NCI-H774 (cell line): ENCODE results near the gene CCDC88B.
A peak's percentile ranks its signal among the peaks of the same experiment; 100 is the strongest.
"Not testable (repeated sequence)": the region's sequence is repeated elsewhere in the genome, so short reads cannot be mapped to it uniquely, and the experiment has no call there.

Experiments
- DNase-seq: peaks from one replicate; lab custom pipeline; 2025; lab: John Stamatoyannopoulos, UW

CCDC88B gene

GRCh38 chr11:64305691-64306562 lies 34.1 kb upstream of the CCDC88B start:
- peak; percentile 59 for DNase-seq

- no peak for DNase-seq
Observed at GRCh38 chr11:64306563-64306875, 33.5 kb upstream of the CCDC88B start.

- DNase-seq = no peak
Observed at GRCh38 chr11:64306876-64307622, 33.0 kb upstream of the CCDC88B start.

- not testable (repeated sequence) for DNase-seq
Observed at GRCh38 chr11:64307795-64308194, 32.2 kb upstream of the CCDC88B start.

- DNase-seq = no peak
Observed at GRCh38 chr11:64312947-64313346, 27.1 kb upstream of the CCDC88B start.

GRCh38 chr11:64313491-64314145 lies 26.4 kb upstream of the CCDC88B start:
- DNase-seq = no peak

- DNase-seq = no peak
Observed at GRCh38 chr11:64314146-64314804, 25.7 kb upstream of the CCDC88B start.

GRCh38 chr11:64314805-64315561 lies 25.0 kb upstream of the CCDC88B start:
- DNase-seq = no peak

GRCh38 chr11:64315667-64316526 lies 24.1 kb upstream of the CCDC88B start:
- DNase-seq = not testable (repeated sequence)

- peak; percentile 34 for DNase-seq
Observed at GRCh38 chr11:64316672-64317324, 23.2 kb upstream of the CCDC88B start.

GRCh38 chr11:64317325-64317960 lies 22.6 kb upstream of the CCDC88B start, which contains the start of gene TRMT112:
Gene TRMT112 (minus strand): TSS chr11:64317559. CDS start chr11:64317526, 33 bp downstream.
- DNase-seq = peak; percentile 99

GRCh38 chr11:64317961-64318765 lies 21.8 kb upstream of the CCDC88B start, which contains the start of gene PRDX5:
Gene PRDX5 (plus strand): TSS chr11:64318121. CDS start chr11:64318216, 95 bp downstream.
- peak; percentile 98 for DNase-seq

- DNase-seq = no peak
Observed at GRCh38 chr11:64318766-64319761, 20.9 kb upstream of the CCDC88B start.

- no peak for DNase-seq
Observed at GRCh38 chr11:64320556-64320955, 19.4 kb upstream of the CCDC88B start.

GRCh38 chr11:64321026-64321425 lies 19.0 kb upstream of the CCDC88B start:
- no peak for DNase-seq

- DNase-seq = no peak
Observed at GRCh38 chr11:64321533-64321932, 18.5 kb upstream of the CCDC88B start.

GRCh38 chr11:64322925-64323260 lies 17.1 kb upstream of the CCDC88B start:
- no peak for DNase-seq
